Heart left ventricle (tissue), 13 donors: Measurements from ENCODE around the gene PCDHB11.

ENCODE experiments used
- POLR2A ChIP-seq, 2 donors: fragments of 450-650 bp; IDR thresholded peaks; one replicate each; pipeline ENCODE4 v1.6.1; 2017; ENCODE audit warnings: antibody characterized with exemption in 2 of 2, mild to moderate bottlenecking in 2 of 2, moderate library complexity in 2 of 2
- TF ChIP-seq, protein P1 (sequence below), 12 donors: fragments of 200-600 bp; sonication (generic) in 4 of 12; IDR thresholded peaks; one replicate each; pipeline versions ENCODE4 v1.5.0 to v1.8.0; 2018 to 2022; ENCODE audit warnings: antibody characterized with exemption in 12 of 12, mild to moderate bottlenecking in 5 of 12
- donor health status: ischemic (EF 13 %, LVEDD 7.1; RV severe dilation, severe dysfunction).
- donor health status: DM: no; HTN: yes; CAD: no.
- donor health status: DM: no; HTN: no; CAD: no.
- donor health status: ischemic (EF 25% LVEDD 6.9; RV normal size, moderate dysfunction).
- donor health status: ischemic (EF 25% LVEDD 5.7; RV mildly dilated, moderate dysfunction).
- donor health status: ischemic (EF 35%, LVEDD 5.7; RV mildly dilated, moderate dysfunction).
- donor health status: nonischemic (EF 11% LVEDD 7.7; RV severe dilation, severe dysfunction).
- donor health status: DM: yes; HTN: yes; CAD: no.
- donor health status: PGD.
- donor health status: ischemic (EF 29% LVEDD 5.4; RV normal size, mild dysfunction).
- donor health status: nonischemic (EF 23%, LVEDD 6.1; RV moderate dilation, normal function).

DNA sequence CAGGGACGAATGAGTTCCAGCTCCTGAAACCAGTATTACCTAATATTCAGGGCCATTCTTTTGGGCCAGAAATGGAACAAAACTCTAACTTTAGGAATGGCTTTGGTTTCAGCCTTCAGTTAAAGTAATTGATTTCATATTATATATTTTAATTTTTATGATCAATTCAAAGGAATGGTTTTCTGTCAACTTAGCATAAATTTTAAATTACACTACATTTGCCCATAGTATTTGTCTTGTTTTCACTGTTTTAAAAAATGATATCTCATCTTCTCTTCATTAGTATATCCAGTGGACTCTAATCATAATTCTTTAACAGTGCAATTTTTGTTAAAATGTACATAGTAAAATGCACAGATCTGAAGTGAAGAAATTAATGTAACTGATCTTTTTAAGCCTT, 19.1 kb upstream of the PCDHB11 start:
- TF ChIP-seq, protein P1, sequence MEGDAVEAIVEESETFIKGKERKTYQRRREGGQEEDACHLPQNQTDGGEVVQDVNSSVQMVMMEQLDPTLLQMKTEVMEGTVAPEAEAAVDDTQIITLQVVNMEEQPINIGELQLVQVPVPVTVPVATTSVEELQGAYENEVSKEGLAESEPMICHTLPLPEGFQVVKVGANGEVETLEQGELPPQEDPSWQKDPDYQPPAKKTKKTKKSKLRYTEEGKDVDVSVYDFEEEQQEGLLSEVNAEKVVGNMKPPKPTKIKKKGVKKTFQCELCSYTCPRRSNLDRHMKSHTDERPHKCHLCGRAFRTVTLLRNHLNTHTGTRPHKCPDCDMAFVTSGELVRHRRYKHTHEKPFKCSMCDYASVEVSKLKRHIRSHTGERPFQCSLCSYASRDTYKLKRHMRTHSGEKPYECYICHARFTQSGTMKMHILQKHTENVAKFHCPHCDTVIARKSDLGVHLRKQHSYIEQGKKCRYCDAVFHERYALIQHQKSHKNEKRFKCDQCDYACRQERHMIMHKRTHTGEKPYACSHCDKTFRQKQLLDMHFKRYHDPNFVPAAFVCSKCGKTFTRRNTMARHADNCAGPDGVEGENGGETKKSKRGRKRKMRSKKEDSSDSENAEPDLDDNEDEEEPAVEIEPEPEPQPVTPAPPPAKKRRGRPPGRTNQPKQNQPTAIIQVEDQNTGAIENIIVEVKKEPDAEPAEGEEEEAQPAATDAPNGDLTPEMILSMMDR (IDR thresholded peaks at IDR 0.05): no peak
- no peak for TF ChIP-seq POLR2A (IDR thresholded peaks at IDR 0.05)
